HEK293 (cell line): ENCODE results near the gene FUCA1.

Experiments
- CTCF ChIA-PET: fragments of 350-600 bp; formaldehyde crosslinking; extraction: SDS; loops from one replicate; lab custom pipeline; 2021; ENCODE audit warnings: antibody characterized with exemption; lab: Yijun Ruan, JAX
- POLR2A ChIA-PET: fragments of 300-600 bp; formaldehyde crosslinking; extraction: SDS; loops from one replicate; lab custom pipeline; 2020; ENCODE audit warnings: antibody characterized with exemption, inconsistent platforms; lab: Yijun Ruan, JAX
- H3K27ac ChIP-seq: fragments of 200-500 bp; sonication (Bioruptor generic); 2 replicates; pipeline ENCODE4 v1.5.1; 2014; ENCODE audit warnings: low read depth, low read length, control low read depth, inconsistent platforms; ENCODE audit errors: extremely low read depth
- H3K36me3 ChIP-seq, 2 experiments: fragments of 200-500 bp in 1 of 2; sonication (Bioruptor generic) in 1 of 2; 1 replicate in 1 of 2; 2 replicates in 1 of 2; pipeline ENCODE4 v1.5.1; 2014 to 2017; ENCODE audit warnings: inconsistent platforms in 2 of 2, low read length in 2 of 2; ENCODE audit not compliant: control insufficient read depth in 2 of 2, insufficient read depth in 1 of 2
- H3K4me1 ChIP-seq: fragments of 200-500 bp; sonication (Bioruptor generic); 2 replicates; pipeline ENCODE4 v1.5.1; 2014; ENCODE audit warnings: mild to moderate bottlenecking, low read length, inconsistent platforms; ENCODE audit not compliant: control insufficient read depth, insufficient read depth
- H3K4me3 ChIP-seq: 2 replicates; pipeline ENCODE4 v1.5.1; 2011; ENCODE audit warnings: low read depth, mild to moderate bottlenecking, control low read depth, low read length, moderate library complexity
- H3K9me3 ChIP-seq: fragments of 200-500 bp; sonication (Bioruptor generic); 2 replicates; pipeline ENCODE4 v1.5.1; 2014; ENCODE audit warnings: low read depth, low read length, inconsistent platforms; ENCODE audit not compliant: control insufficient read depth, insufficient read depth
- FEZF1 ChIP-seq: fragments of 450-650 bp; formaldehyde crosslinking; IDR thresholded peaks from 2 replicates; pipeline ENCODE4 v1.5.1; 2016; ENCODE audit warnings: missing biosample characterization, missing genetic modification characterization
- OSR2 ChIP-seq: fragments of 450-650 bp; formaldehyde crosslinking; IDR thresholded peaks from 2 replicates; pipeline ENCODE4 v1.5.1; 2016; ENCODE audit warnings: missing biosample characterization, missing genetic modification characterization
- TCF7L2 ChIP-seq: IDR thresholded peaks from 2 replicates; pipeline ENCODE4 v1.6.1; 2011; ENCODE audit warnings: low read depth, mild to moderate bottlenecking, inconsistent platforms, low read length, moderate library complexity, borderline replicate concordance
- ZBTB21 ChIP-seq: fragments of 450-650 bp; formaldehyde crosslinking; IDR thresholded peaks from 2 replicates; pipeline ENCODE4 v1.5.1; 2017; ENCODE audit warnings: missing biosample characterization, missing genetic modification characterization
- ZBTB8A ChIP-seq: fragments of 450-650 bp; formaldehyde crosslinking; IDR thresholded peaks from 2 replicates; pipeline ENCODE4 v1.5.1; 2016; ENCODE audit warnings: missing biosample characterization, missing genetic modification characterization
- ZNF19 ChIP-seq: fragments of 450-650 bp; formaldehyde crosslinking; IDR thresholded peaks from 2 replicates; pipeline ENCODE4; 2016; ENCODE audit warnings: missing biosample characterization, missing genetic modification characterization, low read depth
- ZNF2 ChIP-seq: fragments of 450-650 bp; formaldehyde crosslinking; IDR thresholded peaks from 2 replicates; pipeline ENCODE4 v1.5.1; 2016; ENCODE audit warnings: missing biosample characterization, missing genetic modification characterization
- ZNF24 ChIP-seq: fragments of 450-650 bp; formaldehyde crosslinking; IDR thresholded peaks from 2 replicates; pipeline ENCODE4 v1.5.1; 2016; ENCODE audit warnings: missing biosample characterization, missing genetic modification characterization
- ZNF366 ChIP-seq: fragments of 450-650 bp; formaldehyde crosslinking; conservative IDR thresholded peaks from 2 replicates; pipeline ENCODE4 v1.5.1; 2016; ENCODE audit warnings: missing biosample characterization, missing genetic modification characterization
- ZNF530 ChIP-seq: fragments of 450-650 bp; formaldehyde crosslinking; IDR thresholded peaks from 2 replicates; pipeline ENCODE4 v1.5.1; 2016; ENCODE audit warnings: low read depth, missing biosample characterization, missing genetic modification characterization
- ZNF629 ChIP-seq: fragments of 450-650 bp; formaldehyde crosslinking; IDR thresholded peaks from 2 replicates; pipeline ENCODE4 v1.5.1; 2017; ENCODE audit warnings: missing biosample characterization, missing genetic modification characterization
- ZNF654 ChIP-seq: fragments of 450-650 bp; formaldehyde crosslinking; IDR thresholded peaks from 2 replicates; pipeline ENCODE4 v1.5.1; 2016; ENCODE audit warnings: low read depth, missing biosample characterization, missing genetic modification characterization
- ZNF768 ChIP-seq: fragments of 450-650 bp; formaldehyde crosslinking; IDR thresholded peaks from 2 replicates; pipeline ENCODE4 v1.5.1; 2018; ENCODE audit warnings: missing biosample characterization, mild to moderate bottlenecking, missing genetic modification characterization
- ZXDB ChIP-seq: fragments of 450-650 bp; formaldehyde crosslinking; IDR thresholded peaks from 2 replicates; pipeline ENCODE4 v1.5.1; 2016; ENCODE audit warnings: missing biosample characterization, missing genetic modification characterization
- TF ChIP-seq, protein P1 (sequence below): fragments of 450-650 bp; formaldehyde crosslinking; IDR thresholded peaks from 2 replicates; pipeline ENCODE4 v1.5.1; 2016; ENCODE audit warnings: missing biosample characterization, missing genetic modification characterization
- TF ChIP-seq, protein P2 (sequence below): fragments of 450-650 bp; formaldehyde crosslinking; IDR thresholded peaks from 2 replicates; pipeline ENCODE4 v1.5.1; 2016; ENCODE audit warnings: missing biosample characterization, missing genetic modification characterization
- TF ChIP-seq, protein P3 (sequence below): fragments of 450-650 bp; formaldehyde crosslinking; IDR thresholded peaks from 2 replicates; pipeline ENCODE4 v1.5.1; 2016; ENCODE audit warnings: missing biosample characterization, missing genetic modification characterization
- TF ChIP-seq, protein P4 (sequence below): fragments of 450-650 bp; formaldehyde crosslinking; IDR thresholded peaks from 2 replicates; pipeline ENCODE4 v1.5.1; 2016; ENCODE audit warnings: missing biosample characterization, missing genetic modification characterization, low read depth

Gene FUCA1

DNA sequence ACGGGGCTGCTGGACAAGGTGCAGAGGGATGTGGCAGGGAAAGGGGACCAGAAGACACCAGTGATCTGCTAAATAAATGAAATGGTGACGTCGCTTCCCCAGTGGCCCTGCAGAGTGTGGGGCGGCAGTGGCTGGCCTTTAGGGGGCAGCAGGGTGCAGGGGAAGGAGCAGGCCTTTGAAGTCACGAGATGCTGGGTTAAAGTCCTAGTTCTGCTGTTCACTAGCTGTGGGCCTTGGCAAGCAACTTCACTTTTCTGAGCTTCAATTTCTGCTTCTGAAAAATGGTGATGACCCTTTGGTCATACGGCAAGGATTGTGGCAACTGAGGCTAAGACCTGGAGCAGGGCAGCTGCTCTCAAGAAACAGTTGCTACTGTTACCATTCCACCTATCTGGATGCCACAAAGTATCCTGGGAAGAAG, 58.3 kb downstream of the FUCA1 start:
- Histone ChIP-seq H3K9me3 (no peaks in the 10 kb centered on the region), H3K36me3 (peaks cover 0 to 60% of the 10 kb centered on the region in 2 experiments; a peak in 1 of 3 replicates), H3K4me1 (no peaks in the 10 kb centered on the region), H3K4me3 (no peak overlapping the region), H3K27ac (no peak overlapping the region)
- TF ChIP-seq ZNF24 (peak; percentile 29; the same call in 1 of the 2 replicates), OSR2 (tag by site-specific recombination) (0 out of 2 replicates have a peak, but pooled peaks have one; percentile 39), ZNF768 (tag by site-specific recombination) (peak; percentile 64; the same call in 1 of the 2 replicates), ZNF629 (tag by site-specific recombination) (peak; percentile 54; the same call in 1 of the 2 replicates), ZNF2 (0 out of 2 replicates have a peak, but pooled peaks have one; percentile 49), ZNF19 (tag by site-specific recombination) (no peak), ZXDB (tag by site-specific recombination) (0 out of 2 replicates have a peak, but pooled peaks have one; percentile 37), TCF7L2 (peak; percentile 95), ZBTB21 (no peak), ZNF654 (tag by site-specific recombination) (peak; percentile 61), FEZF1 (tag by site-specific recombination) (no peak), ZBTB8A (tag by site-specific recombination) (no peak), ZNF530 (tag by site-specific recombination) (no peak), ZNF366 (no peak)
- TF ChIP-seq, protein P1, sequence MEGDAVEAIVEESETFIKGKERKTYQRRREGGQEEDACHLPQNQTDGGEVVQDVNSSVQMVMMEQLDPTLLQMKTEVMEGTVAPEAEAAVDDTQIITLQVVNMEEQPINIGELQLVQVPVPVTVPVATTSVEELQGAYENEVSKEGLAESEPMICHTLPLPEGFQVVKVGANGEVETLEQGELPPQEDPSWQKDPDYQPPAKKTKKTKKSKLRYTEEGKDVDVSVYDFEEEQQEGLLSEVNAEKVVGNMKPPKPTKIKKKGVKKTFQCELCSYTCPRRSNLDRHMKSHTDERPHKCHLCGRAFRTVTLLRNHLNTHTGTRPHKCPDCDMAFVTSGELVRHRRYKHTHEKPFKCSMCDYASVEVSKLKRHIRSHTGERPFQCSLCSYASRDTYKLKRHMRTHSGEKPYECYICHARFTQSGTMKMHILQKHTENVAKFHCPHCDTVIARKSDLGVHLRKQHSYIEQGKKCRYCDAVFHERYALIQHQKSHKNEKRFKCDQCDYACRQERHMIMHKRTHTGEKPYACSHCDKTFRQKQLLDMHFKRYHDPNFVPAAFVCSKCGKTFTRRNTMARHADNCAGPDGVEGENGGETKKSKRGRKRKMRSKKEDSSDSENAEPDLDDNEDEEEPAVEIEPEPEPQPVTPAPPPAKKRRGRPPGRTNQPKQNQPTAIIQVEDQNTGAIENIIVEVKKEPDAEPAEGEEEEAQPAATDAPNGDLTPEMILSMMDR (tag by site-specific recombination), result peak; percentile 84
- TF ChIP-seq, protein P2, sequence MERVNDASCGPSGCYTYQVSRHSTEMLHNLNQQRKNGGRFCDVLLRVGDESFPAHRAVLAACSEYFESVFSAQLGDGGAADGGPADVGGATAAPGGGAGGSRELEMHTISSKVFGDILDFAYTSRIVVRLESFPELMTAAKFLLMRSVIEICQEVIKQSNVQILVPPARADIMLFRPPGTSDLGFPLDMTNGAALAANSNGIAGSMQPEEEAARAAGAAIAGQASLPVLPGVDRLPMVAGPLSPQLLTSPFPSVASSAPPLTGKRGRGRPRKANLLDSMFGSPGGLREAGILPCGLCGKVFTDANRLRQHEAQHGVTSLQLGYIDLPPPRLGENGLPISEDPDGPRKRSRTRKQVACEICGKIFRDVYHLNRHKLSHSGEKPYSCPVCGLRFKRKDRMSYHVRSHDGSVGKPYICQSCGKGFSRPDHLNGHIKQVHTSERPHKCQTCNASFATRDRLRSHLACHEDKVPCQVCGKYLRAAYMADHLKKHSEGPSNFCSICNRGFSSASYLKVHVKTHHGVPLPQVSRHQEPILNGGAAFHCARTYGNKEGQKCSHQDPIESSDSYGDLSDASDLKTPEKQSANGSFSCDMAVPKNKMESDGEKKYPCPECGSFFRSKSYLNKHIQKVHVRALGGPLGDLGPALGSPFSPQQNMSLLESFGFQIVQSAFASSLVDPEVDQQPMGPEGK (tag by site-specific recombination), result peak; percentile 58; the same call in 1 of the 2 replicates
- TF ChIP-seq, protein P3, sequence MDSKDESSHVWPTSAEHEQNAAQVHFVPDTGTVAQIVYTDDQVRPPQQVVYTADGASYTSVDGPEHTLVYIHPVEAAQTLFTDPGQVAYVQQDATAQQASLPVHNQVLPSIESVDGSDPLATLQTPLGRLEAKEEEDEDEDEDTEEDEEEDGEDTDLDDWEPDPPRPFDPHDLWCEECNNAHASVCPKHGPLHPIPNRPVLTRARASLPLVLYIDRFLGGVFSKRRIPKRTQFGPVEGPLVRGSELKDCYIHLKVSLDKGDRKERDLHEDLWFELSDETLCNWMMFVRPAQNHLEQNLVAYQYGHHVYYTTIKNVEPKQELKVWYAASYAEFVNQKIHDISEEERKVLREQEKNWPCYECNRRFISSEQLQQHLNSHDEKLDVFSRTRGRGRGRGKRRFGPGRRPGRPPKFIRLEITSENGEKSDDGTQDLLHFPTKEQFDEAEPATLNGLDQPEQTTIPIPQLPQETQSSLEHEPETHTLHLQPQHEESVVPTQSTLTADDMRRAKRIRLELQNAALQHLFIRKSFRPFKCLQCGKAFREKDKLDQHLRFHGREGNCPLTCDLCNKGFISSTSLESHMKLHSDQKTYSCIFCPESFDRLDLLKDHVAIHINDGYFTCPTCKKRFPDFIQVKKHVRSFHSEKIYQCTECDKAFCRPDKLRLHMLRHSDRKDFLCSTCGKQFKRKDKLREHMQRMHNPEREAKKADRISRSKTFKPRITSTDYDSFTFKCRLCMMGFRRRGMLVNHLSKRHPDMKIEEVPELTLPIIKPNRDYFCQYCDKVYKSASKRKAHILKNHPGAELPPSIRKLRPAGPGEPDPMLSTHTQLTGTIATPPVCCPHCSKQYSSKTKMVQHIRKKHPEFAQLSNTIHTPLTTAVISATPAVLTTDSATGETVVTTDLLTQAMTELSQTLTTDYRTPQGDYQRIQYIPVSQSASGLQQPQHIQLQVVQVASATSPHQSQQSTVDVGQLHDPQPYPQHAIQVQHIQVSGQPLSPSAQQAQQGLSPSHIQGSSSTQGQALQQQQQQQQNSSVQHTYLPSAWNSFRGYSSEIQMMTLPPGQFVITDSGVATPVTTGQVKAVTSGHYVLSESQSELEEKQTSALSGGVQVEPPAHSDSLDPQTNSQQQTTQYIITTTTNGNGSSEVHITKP (tag by site-specific recombination), result peak; percentile 57
- TF ChIP-seq, protein P4, sequence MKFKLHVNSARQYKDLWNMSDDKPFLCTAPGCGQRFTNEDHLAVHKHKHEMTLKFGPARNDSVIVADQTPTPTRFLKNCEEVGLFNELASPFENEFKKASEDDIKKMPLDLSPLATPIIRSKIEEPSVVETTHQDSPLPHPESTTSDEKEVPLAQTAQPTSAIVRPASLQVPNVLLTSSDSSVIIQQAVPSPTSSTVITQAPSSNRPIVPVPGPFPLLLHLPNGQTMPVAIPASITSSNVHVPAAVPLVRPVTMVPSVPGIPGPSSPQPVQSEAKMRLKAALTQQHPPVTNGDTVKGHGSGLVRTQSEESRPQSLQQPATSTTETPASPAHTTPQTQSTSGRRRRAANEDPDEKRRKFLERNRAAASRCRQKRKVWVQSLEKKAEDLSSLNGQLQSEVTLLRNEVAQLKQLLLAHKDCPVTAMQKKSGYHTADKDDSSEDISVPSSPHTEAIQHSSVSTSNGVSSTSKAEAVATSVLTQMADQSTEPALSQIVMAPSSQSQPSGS (tag by site-specific recombination), result peak; percentile 96
- POLR2A ChIA-PET, result interaction anchor here (0.6 to 2.5 kb wide), 3 partner anchors 9 to 36 kb away, joined by 4 to 11 read pairs (median 5); partner anchors contain the start of gene GALE
- CTCF ChIA-PET, result interaction anchor here (0.6 to 5.3 kb wide), 34 partner anchors 8 to 476 kb away, joined by 3 to 80 read pairs (median 4); partner anchors contain the start of genes CNR2, FUCA1, GALE and HMGCL
